Skin epidermis (tissue), 12 donors: ENCODE measurements around the gene SULT6B1.
"Not testable (repeated sequence)": the region's sequence is repeated elsewhere in the genome, so short reads cannot be mapped to it uniquely, and the experiment has no call there.

Experiments used
- H3K27ac ChIP-seq, 21 experiments: fragments of 200-600 bp; sonication (generic) in 11 of 21; one replicate each; pipeline ENCODE4 v1.5.0; 2020; ENCODE audit warnings: mild to moderate bottlenecking in 3 of 21, inconsistent platforms in 2 of 21, moderate library complexity in 2 of 21
- H3K4me3 ChIP-seq, 7 experiments: fragments of 200-600 bp; sonication (generic) in 2 of 7; one replicate each; pipeline ENCODE4 v1.5.0; 2020; ENCODE audit warnings: inconsistent platforms in 2 of 7, mild to moderate bottlenecking in 2 of 7, moderate library complexity in 1 of 7

Gene SULT6B1

DNA sequence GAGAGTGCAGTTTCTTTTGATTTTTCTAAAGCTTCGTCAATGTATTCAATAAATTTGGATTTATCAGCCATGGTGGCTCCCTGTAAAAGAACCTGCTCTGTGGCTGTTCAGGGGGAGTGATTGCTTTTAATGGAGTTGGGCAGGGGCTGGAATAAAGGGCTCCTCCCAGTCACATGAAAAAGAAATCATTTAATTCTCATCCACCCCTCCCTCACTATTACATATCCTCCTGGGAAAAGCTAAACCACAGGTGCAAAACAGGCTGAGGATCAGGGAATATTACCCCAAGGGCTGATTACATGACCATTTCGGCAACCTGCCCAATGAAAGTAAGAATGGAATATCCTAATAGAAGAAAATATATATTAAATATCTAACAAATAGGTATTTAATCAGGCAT is at the start of gene SULT6B1:
TSS of gene SULT6B1 (minus strand) at position 101 of the 400 bp plus-strand sequence. CDS start at position 71, 30 bp downstream.
- peak within 1 kb of the TSS in 2 of 21 experiments; percentile 21 for H3K27ac ChIP-seq
- H3K4me3 ChIP-seq, result no peak within 1 kb of the TSS

- Histone ChIP-seq H3K27ac (peak overlapping the region; percentile 44 to 97 (median 92)), H3K4me3 (peak overlapping the region; percentile 65 to 93 (median 85))
These were observed 43.9 kb upstream of the SULT6B1 start for GRCh38 chr2:37232131-37232933.

DNA sequence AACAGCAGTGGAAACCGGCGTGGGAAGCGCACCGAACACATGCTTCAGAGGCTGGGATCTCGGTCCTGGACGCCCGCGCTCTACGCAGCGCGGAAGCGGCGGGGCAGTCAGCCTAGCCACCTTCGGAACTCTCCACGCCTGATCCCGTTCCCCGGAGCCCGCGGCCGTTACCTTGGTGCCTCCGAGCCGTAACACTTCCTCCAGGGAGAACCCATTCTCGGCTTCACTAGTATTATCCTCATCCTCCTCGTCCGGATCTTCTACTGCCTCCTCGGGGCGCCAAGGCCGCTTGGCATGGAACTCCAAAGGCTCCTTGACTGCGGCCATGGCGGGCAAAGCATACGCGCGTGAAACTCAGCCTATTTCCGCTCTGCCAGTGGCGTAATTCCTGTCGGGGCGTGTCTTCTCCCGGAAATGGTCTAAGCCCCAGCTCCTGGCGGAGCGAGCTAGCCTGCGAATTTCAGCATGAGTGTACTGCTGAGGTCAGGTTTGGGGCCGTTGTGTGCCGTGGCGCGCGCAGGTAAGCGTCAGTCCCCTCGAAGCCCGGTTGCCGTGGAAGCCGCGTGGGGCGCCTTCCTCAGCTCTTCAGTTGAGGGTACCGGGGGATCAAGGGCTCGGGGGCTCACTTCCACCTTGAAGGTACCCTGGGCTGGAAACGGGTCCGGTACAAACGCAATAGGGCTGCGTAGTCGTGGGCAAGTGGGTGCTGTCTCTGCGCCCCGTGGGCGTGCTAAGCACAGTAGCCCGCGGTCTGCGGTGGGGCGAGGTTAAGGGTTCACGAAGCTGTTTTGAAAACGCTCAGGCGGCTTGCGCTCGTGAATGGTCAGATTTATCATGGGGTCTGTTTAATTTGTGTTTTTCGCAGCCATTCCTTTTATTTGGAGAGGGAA is 43.0 kb upstream of the SULT6B1 start, which contains the start of the genes CEBPZ and NDUFAF7:
TSS of gene CEBPZ (minus strand) at position 356 of the 890 bp plus-strand sequence. CDS start at position 327, 29 bp downstream.
TSS of gene NDUFAF7 (plus strand) at position 418 of the 890 bp plus-strand sequence. CDS start at position 466, 48 bp downstream.
- Histone ChIP-seq H3K27ac (peak within 1 kb of the TSS; percentile 44 to 97 (median 92)), H3K4me3 (peak within 1 kb of the TSS; percentile 65 to 93 (median 85))

- Histone ChIP-seq H3K4me3 (peak overlapping the region; percentile 65 to 93 (median 85)), H3K27ac (peak overlapping the region in 18 of 21 experiments; percentile 84 to 97 (median 92))
These were observed 42.1 kb upstream of the SULT6B1 start for GRCh38 chr2:37230581-37230980.

DNA sequence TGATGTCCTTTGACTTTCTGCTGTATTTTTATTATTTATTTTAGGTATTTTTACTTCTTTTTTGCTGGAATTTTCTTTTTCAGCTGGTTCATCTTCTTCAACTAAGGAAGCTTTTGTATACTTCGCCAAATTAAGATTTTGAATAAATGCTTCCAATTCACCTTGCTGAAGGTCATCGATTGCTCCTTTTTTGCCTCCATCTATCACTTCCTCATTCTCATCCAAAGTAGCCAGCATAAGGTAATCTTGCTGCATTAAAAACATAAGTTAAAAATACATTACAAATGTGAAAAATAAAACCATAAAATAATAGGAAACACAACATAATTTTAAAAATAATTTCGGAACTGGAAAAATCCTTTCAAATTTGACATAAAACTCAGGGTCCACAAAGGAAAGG is 40.3 kb upstream of the SULT6B1 start:
- H3K27ac ChIP-seq, result no peak overlapping the region
- H3K4me3 ChIP-seq, result no peak overlapping the region

DNA sequence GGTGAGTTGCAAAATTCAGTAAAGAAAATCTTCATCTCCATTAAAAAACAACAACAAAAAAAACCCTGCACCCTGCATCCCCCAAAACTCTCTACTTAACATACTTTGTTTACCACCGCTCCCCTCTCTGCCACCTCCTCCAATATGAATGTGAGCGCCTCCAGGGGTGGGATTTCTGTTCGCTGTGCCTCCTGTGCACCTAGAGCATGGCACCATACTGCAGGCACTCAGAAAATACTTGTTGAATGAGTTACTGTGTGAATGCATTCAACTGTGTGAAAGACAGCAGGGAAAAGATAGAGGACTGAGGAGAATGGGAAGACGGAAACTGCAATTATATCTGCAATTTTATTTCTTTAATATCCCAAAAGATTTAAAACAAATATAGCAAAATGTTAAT is 38.4 kb upstream of the SULT6B1 start:
- no peak overlapping the region for H3K27ac ChIP-seq
- no peak overlapping the region for H3K4me3 ChIP-seq

DNA sequence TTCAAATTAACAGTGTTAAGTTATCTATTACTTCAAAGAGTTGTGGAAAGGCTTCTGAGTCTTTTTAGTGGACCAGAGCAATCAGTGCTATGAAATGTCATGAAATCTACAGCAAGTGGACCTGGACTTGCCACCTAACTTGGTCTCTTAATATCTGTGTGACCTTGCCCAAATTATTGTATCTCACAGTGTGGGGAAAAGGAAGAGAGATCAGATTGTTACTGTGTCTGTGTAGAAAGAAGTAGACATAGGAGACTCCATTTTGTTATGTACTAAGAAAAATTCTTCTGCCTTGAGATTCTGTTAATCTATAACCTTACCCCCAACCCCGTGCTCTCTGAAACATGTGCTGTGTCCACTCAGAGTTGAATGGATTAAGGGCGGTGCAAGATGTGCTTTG is 36.7 kb upstream of the SULT6B1 start:
- H3K4me3 ChIP-seq, H3K27ac ChIP-seq: not testable (repeated sequence)

DNA sequence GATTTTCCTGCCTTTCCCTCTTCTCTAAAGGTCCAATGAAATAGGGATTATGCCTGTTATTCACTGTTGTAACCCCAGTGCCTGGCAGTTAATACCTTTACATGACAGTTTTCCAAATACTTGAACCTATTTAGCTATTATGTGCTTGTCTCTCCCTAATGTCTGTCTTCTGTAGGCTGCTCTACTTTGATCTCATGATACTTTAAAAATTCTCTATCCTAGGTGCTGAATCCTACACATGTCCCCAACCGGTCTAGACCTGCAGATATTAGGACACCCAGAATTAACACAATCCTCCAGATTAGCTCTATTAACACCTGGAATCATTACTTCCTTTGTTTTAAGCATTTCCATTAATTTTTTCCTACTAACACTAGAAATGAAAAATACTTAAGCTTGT is 35.6 kb upstream of the SULT6B1 start:
- H3K4me3 ChIP-seq, result no peak overlapping the region
- H3K27ac ChIP-seq, result no peak overlapping the region

DNA sequence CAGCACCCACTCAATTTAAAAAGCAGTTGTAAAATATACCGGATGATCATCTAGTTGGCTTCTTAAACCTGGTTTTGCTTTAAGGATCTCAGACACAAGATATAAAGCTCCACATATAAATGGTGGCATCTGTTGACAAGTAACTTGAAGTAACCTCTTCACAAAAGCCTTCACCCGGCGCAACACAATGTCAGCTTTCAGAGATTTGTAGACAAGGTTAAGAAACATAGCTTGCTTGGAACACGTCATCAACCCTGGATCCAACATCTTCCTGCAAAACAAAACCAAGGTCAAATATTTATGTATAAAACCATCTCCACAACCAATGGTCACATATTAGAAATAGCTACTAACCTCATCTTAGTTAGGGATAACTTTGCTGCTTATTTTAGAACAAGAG is 34.7 kb upstream of the SULT6B1 start:
- no peak overlapping the region for H3K27ac ChIP-seq
- H3K4me3 ChIP-seq, result no peak overlapping the region

DNA sequence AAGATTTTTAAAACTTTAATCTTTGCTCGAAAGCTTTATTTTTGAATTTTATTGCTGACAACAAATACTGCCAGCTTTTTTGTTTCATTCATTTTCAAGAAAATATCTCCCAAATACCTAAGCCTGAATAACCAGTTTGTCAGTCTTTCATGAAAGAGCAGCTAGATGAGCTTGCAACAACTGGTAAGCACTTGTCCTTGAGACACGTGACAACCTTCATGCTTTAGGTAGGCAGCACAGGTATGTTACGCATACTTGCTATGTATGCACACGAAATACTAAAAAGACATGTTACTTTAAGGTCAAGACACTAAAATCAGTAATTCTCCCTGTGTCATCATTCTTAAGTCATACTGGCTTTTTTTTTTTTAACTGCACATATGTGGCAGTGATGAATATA is 30.6 kb upstream of the SULT6B1 start:
- H3K4me3 ChIP-seq, result no peak overlapping the region
- H3K27ac ChIP-seq, result no peak overlapping the region

- H3K27ac ChIP-seq, result peak overlapping the region in 2 of 21 experiments; percentile 5 to 15
- no peak overlapping the region for H3K4me3 ChIP-seq
These were observed 26.8 kb upstream of the SULT6B1 start for GRCh38 chr2:37215250-37215649.

DNA sequence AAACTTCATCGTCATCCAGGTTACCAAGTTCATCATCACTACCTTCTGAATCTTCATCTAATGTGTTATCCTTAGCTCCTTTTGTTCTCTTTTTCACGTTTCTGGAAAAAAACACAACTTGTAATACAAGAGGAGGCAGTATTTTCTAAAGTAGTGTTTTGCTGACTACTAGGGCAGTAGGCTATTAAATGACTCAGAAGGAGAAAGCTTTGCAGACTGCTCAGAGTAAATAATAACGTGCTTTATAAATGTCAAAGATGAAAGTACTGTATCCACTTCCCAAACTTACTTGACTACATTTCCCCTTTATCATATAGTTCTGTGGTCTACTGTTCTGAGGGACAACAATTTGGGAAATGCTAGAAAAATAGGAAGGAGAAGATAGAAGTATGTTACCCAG is 23.5 kb upstream of the SULT6B1 start:
- H3K4me3 ChIP-seq, result no peak overlapping the region

GRCh38 chr2:37211212-37211611 is 22.7 kb upstream of the SULT6B1 start:
- Histone ChIP-seq H3K27ac (no peak overlapping the region), H3K4me3 (no peak overlapping the region)

More for the DNA sequence above, 23.5 kb upstream of the SULT6B1 start:
- no peak overlapping the region for H3K27ac ChIP-seq

GRCh38 chr2:37206760-37207159 is 18.3 kb upstream of the SULT6B1 start:
- H3K4me3 ChIP-seq, H3K27ac ChIP-seq: not testable (repeated sequence)

GRCh38 chr2:37205689-37206341 is 17.3 kb upstream of the SULT6B1 start:
- Histone ChIP-seq H3K27ac (no peak overlapping the region), H3K4me3 (no peak overlapping the region)

DNA sequence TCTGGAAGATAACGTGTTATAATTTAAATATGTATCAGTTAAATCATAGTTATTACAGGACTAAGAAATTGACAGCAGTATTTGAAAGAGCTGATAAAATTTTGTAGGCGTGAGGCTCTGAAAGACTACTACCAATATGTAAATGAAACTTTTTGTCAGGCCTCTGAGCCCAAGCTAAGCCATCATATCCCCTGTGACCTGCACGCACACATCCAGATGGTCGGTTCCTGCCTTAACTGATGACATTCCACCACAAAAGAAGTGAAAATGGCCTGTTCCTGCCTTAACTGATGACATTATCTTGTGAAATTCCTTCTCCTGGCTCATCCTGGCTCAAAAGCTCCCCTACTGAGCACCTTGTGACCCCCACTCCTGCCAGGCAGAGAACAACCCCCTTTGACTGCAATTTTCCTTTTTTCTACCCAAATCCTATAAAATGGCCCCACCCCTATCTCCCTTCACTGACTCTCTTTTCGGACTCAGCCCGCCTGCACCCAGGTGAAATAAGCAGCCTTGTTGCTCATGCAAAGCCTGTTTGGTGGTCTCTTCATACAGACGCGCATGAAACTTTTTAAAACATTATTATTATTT is 16.7 kb upstream of the SULT6B1 start:
- H3K4me3 ChIP-seq, H3K27ac ChIP-seq: not testable (repeated sequence)

GRCh38 chr2:37203708-37204107 is 15.2 kb upstream of the SULT6B1 start:
- H3K27ac ChIP-seq, result no peak overlapping the region
- no peak overlapping the region for H3K4me3 ChIP-seq

- Histone ChIP-seq H3K27ac (no peak overlapping the region), H3K4me3 (no peak overlapping the region)
These were observed 13.3 kb upstream of the SULT6B1 start for GRCh38 chr2:37201766-37202165.

- Histone ChIP-seq H3K4me3 (no peak overlapping the region), H3K27ac (no peak overlapping the region)
These were observed 12.7 kb upstream of the SULT6B1 start for GRCh38 chr2:37201208-37201607.

DNA sequence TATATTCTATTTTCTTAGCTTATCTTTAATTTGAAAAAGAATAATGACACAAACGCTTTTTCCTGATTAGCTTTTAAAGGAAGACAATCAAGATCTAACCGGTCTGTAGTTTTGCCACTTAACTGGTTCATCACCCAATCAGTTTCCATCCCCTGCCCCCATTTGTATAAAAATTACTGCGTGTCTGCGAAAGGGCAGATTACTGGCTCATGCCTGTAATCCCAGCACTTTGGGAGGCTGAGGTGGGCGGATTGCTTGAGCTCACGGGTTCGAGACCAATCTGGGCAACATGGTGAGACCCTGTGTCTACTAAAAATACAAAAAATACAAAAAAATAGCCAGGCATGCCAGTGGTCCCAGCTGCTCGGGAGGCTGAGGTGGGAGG is 10.2 kb upstream of the SULT6B1 start:
- Histone ChIP-seq H3K4me3 (no peak overlapping the region), H3K27ac (no peak overlapping the region)
